GM21447 (cell line): ENCODE data around the gene CDHR4.
"Not testable (repeated sequence)": the region's sequence is repeated elsewhere in the genome, so short reads cannot be mapped to it uniquely, and the experiment has no call there.

Source experiments
- ATAC-seq: cut with Tn5 transposase; IDR thresholded peaks from one replicate; pipeline ENCODE4 v1.9.1; 2021; ENCODE audit not compliant: unreplicated experiment

The CDHR4 gene

GRCh38 chr3:49799761-49800160, at the start of gene CDHR4:
CDHR4 (minus strand) TSS chr3:49799873; CDS start chr3:49799812, 61 bp downstream.
- ATAC-seq, result no peak

DNA sequence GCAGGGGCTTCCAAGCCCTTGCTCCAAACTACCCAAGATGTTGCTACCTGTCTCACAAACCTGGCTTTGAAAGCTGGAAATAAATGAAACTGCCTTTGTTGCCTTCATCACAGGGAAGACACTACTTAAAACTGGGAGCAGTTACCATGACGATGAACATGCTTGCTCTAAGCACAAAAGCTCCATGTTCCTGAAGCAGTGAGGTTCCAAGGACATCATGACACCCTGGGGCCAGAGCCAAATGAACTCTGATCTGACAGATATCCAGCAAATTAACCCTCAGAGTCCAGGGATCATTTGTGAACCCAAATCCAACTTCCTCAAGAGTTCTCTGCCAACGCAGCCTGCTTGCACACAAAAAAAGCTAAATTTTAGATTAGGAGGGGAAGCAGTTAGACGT, 46.0 kb upstream of the CDHR4 start:
- no peak for ATAC-seq

DNA sequence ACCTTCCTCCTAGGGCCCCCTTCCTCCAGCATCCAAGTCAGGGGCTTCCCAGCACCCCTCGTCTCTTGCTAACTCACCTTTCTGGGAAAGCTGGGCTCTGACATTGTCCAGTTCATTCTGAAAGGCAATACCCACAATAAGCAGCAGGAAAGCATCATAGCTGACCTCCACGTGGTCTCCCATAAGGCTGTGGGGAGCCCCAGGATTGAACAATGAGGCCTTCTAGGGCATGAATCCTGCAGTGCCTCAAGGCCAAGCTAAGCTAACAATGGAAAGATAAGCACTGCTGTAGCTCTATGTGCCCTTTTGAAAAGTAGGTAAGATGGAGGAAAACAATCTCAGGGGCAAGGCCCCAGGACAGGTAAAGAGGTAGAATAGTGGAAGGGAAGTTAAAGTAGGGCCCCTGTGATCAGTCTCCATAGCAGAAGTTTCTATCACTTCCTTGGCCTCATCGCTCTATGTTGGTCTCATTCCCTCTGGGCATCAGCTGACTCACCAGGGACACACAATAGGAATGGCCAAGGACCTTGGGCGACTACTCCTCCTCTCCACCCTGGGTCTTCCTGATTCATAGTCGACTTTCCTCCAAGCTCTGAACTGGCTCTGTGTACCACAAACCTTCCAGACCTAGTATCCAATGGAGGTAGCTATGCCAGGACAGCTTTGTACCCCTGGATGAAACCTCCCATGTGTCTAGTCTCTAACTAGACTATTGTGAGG, 45.0 kb upstream of the CDHR4 start:
- ATAC-seq, result no peak

DNA sequence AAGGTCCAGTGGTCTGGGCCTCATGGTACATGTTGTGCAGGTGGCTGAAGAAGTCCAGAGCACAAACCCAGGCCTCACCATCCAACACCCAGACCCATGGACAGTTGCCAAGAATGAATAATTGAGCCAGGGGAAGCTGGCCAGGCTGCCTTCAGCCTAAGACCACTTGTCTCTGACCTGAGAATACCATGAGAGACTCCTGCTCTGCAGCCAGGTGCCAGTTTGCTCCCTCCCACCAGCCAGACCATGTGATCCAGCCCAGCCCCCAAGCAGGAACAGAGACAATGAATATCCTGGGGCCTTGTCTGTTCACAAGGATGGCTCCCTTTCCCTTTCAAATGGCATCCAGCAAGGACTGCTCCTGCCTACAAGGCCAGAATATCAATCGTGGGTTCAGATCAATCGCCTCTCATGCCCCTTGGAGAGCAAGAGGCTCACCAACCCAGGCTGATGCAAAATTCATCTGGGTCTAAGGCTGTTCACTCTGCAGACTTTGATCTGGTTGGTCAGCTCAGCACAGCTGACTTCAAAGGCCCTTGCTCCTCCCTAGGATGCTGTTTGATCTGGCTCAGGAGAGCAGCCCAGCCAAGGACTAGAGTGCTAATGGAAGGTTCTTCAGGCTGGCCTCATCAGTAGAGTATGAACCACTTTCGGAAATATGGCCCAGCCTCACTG, 43.3 kb upstream of the CDHR4 start:
- ATAC-seq, result no peak

- no peak for ATAC-seq
Measured at GRCh38 chr3:49841806-49842205, 42.1 kb upstream of the CDHR4 start.

- ATAC-seq, result no peak
Measured at GRCh38 chr3:49841126-49841696, 41.5 kb upstream of the CDHR4 start.

DNA sequence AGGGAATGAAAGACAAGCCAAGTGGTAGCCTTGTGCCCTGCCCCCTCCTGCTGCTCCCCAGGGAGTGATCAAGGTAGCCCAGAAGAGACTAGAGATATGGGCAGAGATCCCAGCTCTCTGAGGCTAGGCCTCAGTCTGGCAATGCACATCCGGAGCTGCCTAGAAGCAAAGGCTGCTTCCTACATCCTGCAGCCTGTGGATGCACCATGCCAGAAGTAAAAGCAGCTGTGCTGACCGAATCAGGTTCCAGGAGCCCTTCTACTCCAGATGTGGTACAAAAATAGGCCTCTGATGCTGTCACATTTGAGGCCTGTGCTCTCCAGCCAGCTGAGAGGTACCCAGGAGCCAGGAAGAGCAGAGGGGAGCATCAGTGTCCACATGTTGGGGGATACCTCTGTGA, 40.7 kb upstream of the CDHR4 start:
- ATAC-seq, result no peak

GRCh38 chr3:49839193-49839809, 39.6 kb upstream of the CDHR4 start:
- ATAC-seq, result no peak

DNA sequence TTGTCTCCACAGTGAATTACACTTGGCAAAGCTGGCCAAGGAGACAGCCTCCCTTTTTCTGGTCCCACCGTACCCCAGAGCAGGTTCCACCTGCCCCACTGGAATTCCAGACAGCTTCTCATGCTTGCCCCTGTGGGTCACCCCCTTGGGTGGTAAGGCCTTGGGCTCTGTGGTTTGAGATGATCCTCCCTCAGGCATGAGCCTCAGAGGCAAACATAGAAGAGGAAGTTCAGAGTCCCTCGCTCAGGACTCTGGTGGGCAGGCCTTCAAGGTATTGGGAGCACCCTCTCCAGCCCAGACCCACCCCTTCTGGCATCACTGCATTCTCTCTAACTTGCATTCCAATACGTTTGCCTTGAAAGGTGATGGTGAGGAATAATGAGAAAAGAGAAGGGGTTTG, 31.7 kb upstream of the CDHR4 start:
- no peak for ATAC-seq

DNA sequence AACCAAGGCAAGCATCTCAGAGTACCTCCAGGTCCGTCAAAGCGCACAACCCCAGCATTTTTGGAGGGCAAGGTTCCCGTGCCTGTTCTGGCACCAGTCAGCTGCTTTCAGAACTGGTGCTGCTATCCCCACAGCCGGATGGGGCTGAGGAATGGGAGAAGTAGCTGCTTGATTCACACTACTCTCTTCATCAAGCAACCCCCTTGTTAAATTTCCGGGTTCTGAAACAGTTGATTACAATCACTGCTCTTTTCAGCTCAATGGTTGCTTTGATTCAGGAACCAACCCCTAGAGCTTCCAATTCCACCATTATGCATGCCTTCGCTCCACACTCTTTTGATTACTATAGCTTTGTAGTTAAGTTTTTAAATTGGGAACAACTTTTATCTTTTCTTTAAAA, 26.3 kb upstream of the CDHR4 start:
- ATAC-seq, result no peak

- not testable (repeated sequence) for ATAC-seq
Measured at GRCh38 chr3:49823131-49823530, 23.5 kb upstream of the CDHR4 start.

GRCh38 chr3:49813497-49814174, 14.0 kb upstream of the CDHR4 start, which contains the start of gene UBA7:
UBA7 (minus strand) TSS chr3:49813953; CDS start chr3:49813787, 166 bp downstream.
- peak; percentile 83 for ATAC-seq

DNA sequence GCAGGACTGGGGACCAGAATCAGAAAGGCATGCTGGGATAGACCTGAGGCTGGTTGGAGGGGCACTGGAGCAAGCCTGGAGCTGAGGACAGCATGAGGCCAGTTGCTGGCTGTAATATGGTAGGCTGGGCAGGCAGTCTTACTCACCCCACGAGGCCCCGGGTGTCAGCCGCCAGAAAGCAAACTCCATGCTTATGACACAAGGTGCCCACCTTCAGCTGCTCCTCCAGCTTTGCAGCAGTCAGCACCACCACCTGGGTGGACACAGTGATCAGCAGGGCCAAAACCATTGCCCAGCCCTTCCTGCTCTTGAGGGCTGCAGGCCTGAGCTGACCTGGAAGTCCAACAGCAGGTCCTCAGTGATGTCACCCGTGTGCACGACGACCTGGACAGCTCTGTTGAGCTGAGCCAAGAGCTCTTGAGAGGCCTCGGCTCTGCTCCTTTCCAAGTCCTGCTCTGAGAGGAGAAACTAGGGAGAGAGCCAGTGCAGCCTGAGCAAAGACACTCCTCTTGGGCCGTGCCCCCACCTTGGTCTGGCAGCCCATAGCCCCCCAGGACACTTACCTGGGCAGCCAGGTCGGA, 13.3 kb upstream of the CDHR4 start:
- no peak for ATAC-seq

GRCh38 chr3:49807431-49808114, 7.9 kb upstream of the CDHR4 start:
- ATAC-seq, result no peak

DNA sequence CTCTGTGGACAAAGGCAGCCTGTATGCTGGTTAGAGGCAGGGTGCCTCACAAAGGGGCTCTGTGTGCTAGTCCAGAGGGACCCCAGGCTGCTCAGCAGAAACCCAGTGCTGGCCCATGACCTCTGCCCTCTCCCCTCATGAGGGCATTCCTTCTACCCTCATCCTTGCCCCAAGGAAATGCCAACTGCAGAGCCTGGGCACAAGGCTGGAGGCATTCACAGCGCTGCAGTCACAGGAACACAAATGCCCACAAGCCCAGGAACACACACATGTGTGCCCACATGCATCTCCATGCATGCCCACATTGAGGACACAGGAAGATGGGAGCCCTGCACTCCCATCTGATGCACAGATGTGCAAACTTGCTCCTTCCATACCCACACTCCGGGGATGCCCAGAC, 7.2 kb upstream of the CDHR4 start:
- no peak for ATAC-seq

- no peak for ATAC-seq
Measured at GRCh38 chr3:49805897-49806701, 6.4 kb upstream of the CDHR4 start.

- ATAC-seq, result no peak
Measured at GRCh38 chr3:49805367-49805782, 5.7 kb upstream of the CDHR4 start.

DNA sequence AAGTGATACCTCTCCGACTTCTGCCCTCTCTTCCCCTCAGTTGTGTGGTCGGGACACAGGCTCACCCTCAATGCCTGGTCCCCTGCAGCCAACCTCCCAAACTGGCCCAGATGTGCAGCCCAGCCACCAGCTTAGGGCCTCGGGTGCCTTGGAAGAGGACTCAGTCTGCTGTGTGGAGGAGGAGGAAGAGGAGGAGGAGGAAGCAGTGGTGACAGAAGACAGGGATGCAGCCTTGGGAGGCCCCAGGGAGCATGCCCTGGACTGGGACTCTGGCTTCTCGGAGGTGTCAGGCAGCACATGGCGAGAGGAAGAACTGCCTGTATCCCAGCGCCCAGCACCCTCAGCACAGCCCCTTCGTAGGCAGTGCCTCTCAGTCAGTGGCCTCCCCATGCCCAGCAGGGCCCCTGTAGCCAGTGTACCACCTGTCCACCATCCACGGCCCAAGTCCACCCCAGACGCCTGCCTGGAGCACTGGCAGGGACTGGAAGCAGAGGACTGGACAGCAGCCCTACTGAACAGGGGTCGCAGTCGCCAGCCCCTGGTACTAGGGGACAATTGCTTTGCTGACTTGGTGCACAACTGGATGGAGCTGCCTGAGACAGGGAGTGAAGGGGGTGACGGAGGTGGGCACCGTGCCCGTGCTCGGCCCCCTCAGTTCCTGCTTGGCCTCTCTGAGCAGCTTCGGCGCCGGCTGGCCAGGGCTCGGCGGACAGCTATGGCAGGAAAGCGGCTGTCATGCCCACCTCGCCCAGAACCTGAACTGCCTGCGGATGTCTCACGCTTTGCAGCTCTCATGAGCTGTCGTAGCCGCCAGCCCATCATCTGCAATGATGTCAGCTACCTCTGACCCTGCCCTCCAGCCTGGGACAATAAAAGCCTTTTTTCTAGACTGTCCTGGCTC, 4.7 kb upstream of the CDHR4 start:
- ATAC-seq, result no peak
